Fibroblast of mammary gland (primary cell): ENCODE data around the gene GPER1.
A peak's percentile ranks its signal among the peaks of the same experiment; 100 is the strongest.
"Not testable (repeated sequence)": the region's sequence is repeated elsewhere in the genome, so short reads cannot be mapped to it uniquely, and the experiment has no call there.

Experiments
- DNase-seq: peaks from one replicate; pipeline ENCODE4 v3.0.0-alpha.2; 2010; ENCODE audit warnings: low read depth
- H3K4me3 ChIP-seq: 2 replicates; pipeline ENCODE4 v1.5.1; 2011; ENCODE audit warnings: low read depth, mild to moderate bottlenecking, low read length, moderate library complexity; ENCODE audit not compliant: control insufficient read depth
- TF ChIP-seq, protein P1 (sequence below): conservative IDR thresholded peaks from 2 replicates; pipeline ENCODE4 v1.5.1; 2011; ENCODE audit warnings: low read depth, low read length, inconsistent platforms; ENCODE audit not compliant: control insufficient read depth, insufficient read depth

GPER1 gene

DNA sequence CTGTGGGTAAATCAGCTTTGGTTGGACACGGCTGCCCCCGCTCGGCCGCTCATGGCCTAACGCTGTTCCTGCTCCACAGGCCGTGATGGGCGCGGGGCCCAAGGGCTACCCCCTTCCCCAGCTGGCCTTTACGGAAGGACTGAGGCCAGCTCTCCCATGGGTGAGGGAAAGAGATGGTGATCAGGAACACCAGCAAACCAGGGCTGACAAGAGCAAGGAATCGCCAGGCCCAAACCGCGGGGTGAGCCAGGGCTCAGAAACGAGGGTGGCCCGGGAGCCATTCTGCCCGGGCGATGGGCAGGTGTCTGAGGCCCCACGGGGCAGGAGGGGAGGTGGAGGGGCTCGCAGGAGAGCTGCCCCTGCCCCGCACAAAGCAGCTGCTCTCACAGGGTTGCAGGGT, 26.6 kb downstream of the GPER1 start:
- DNase-seq = no peak
- H3K4me3 ChIP-seq = no peak overlapping the region
- TF ChIP-seq, protein P1, sequence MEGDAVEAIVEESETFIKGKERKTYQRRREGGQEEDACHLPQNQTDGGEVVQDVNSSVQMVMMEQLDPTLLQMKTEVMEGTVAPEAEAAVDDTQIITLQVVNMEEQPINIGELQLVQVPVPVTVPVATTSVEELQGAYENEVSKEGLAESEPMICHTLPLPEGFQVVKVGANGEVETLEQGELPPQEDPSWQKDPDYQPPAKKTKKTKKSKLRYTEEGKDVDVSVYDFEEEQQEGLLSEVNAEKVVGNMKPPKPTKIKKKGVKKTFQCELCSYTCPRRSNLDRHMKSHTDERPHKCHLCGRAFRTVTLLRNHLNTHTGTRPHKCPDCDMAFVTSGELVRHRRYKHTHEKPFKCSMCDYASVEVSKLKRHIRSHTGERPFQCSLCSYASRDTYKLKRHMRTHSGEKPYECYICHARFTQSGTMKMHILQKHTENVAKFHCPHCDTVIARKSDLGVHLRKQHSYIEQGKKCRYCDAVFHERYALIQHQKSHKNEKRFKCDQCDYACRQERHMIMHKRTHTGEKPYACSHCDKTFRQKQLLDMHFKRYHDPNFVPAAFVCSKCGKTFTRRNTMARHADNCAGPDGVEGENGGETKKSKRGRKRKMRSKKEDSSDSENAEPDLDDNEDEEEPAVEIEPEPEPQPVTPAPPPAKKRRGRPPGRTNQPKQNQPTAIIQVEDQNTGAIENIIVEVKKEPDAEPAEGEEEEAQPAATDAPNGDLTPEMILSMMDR = no peak

DNA sequence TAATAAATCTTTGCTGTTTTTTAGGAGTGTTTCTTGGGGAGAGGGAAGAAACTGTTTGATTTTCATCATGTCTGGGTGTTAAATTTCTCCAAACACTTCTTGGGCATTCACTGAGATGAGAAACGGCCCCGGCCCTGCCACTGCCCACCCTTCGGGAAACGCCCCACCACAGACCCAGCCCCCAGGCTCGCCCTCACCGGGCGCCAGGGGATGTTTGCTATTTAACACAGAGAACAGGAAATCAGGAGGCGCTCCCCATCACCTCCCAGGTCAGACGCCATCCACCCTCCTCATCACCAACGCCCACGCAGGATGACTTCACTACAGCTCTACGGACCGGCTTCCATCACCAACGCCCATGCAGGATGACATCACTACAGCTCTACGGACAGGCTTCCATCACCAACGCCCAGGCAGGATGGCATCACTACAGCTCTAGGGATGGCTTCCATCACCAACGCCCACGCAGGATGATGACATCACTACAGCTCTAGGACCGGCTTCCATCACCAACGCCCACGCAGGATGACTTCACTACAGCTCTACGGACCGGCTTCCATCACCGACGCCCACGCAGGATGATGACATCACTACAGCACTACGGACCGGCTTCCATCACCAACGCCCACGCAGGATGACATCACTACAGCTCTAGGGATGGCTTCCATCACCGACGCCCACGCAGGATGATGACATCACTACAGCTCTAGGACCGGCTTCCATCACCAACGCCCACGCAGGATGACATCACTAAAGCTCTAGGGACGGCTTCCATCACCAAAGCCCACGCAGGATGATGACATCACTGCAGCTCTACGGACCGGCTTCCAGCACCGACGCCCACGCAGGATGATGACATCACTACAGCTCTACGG, 27.5 kb downstream of the GPER1 start:
- not testable (repeated sequence) for H3K4me3 ChIP-seq
- DNase-seq = peak; percentile 59

DNA sequence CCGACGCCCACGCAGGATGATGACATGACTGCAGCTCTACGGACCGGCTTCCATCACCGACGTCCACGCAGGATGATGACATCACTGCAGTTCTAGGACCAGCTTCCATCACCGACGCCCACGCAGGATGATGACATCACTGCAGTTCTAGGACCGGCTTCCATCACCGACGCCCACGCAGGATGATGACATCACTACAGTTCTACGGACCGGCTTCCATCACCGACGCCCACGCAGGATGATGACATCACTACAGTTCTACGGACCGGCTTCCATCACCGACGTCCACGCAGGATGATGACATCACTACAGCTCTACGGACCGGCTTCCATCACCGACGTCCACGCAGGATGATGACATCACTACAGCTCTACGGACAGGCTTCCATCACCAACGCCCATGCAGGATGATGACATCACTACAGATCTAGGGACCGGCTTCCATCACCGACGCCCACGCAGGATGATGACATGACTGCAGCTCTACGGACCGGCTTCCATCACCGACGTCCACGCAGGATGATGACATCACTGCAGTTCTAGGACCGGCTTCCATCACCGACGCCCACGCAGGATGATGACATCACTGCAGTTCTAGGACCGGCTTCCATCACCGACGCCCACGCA, 28.6 kb downstream of the GPER1 start:
- not testable (repeated sequence) for DNase-seq, H3K4me3 ChIP-seq

DNA sequence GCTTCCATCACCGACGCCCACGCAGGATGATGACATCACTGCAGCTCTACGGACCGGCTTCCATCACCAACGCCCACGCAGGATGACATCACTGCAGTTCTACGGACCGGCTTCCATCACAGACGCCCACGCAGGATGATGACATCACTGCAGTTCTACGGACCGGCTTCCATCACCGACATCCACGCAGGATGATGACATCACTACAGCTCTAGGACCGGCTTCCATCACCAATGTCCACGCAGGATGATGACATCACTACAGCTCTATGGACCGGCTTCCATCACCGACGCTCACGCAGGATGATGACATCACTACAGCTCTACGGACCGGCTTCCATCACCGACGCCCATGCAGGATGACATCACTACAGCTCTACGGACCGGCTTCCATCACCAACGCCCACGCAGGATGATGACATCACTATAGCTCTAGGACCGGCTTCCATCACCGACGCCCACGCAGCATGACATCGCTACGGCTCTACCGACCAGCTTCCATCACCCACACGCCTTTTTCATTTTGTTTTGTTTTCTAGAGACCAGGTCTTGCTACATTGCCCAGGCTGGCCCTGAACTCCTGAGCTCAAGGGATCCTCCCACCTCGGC, 29.5 kb downstream of the GPER1 start:
- TF ChIP-seq, protein P1 = no peak
- H3K4me3 ChIP-seq = no peak overlapping the region
- no peak for DNase-seq

DNA sequence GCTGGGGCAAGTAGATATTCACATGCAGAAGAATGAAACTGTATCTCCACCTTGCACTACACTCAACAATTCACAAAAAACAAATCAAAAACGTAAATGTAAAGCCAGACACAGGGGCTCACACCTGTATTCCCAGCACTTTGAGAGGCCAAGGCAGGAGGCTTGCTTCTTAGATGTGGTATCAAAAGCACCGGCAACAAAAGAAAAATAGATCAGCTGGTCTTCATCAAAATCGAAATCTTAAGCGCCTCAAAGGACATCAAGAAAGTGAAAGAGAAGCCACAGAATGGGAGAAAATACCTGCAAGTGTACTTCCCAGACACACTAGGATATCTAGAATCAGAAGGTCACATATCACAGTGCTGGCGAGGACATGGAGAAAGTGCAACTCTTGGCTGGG, 31.3 kb downstream of the GPER1 start:
- no peak for DNase-seq
- TF ChIP-seq, protein P1 = no peak
- H3K4me3 ChIP-seq = no peak overlapping the region

DNA sequence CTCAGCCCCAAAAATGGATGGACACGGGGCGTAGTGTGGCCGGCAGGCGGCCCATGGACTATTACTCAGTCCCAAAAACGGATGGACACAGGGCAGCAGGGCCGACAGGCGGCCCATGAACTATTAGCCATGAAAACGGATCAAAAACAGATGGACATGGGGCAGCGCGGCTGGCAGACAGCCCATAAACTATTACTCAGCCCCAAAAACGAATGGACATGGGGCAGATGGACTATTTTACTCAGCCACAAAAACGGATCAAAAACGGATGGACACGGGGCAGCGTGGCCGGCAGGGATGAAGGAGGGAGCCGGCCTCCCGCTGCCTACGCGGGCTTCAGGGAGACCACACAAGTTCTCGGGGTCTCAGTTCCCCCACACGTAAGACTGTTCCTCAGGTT, 32.9 kb downstream of the GPER1 start:
- H3K4me3 ChIP-seq = no peak overlapping the region
- TF ChIP-seq, protein P1 = no peak
- DNase-seq = peak; percentile 67

DNA sequence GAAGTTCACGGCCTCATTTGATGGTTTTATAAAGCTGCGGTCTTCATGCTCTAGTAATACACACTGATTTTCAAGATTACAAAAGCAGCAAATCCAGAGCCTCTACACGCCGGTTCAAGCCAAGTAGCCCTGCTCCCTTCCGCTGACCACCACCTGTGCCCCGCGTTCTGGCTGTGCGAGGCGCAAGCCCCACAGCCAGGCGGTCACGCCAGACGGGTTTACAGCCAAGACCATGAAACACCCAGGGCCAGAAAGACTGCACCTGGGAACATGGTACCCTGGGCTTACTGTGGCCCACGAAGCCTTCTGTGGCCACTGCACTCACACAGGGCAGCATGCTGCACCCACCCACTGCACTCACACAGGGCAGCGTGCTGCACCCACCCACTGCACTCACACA, 33.6 kb downstream of the GPER1 start:
- TF ChIP-seq, protein P1 = no peak
- no peak for DNase-seq
- no peak overlapping the region for H3K4me3 ChIP-seq
